Measurements from ENCODE around the gene DLST.

- TF ChIP-seq TEAD4 (CRISPR knock-in tag; IDR thresholded peaks at IDR 0.05): no peak
- TF ChIP-seq, protein P1, sequence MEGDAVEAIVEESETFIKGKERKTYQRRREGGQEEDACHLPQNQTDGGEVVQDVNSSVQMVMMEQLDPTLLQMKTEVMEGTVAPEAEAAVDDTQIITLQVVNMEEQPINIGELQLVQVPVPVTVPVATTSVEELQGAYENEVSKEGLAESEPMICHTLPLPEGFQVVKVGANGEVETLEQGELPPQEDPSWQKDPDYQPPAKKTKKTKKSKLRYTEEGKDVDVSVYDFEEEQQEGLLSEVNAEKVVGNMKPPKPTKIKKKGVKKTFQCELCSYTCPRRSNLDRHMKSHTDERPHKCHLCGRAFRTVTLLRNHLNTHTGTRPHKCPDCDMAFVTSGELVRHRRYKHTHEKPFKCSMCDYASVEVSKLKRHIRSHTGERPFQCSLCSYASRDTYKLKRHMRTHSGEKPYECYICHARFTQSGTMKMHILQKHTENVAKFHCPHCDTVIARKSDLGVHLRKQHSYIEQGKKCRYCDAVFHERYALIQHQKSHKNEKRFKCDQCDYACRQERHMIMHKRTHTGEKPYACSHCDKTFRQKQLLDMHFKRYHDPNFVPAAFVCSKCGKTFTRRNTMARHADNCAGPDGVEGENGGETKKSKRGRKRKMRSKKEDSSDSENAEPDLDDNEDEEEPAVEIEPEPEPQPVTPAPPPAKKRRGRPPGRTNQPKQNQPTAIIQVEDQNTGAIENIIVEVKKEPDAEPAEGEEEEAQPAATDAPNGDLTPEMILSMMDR (IDR thresholded peaks at IDR 0.05): no peak
- TF ChIP-seq ZBTB21 (CRISPR knock-in tag; IDR thresholded peaks at IDR 0.05; ENCODE audit: borderline replicate concordance): no peak
- TF ChIP-seq SP1 (CRISPR knock-in tag; conservative IDR thresholded peaks at IDR 0.05): no peak
- TF ChIP-seq, protein P2, sequence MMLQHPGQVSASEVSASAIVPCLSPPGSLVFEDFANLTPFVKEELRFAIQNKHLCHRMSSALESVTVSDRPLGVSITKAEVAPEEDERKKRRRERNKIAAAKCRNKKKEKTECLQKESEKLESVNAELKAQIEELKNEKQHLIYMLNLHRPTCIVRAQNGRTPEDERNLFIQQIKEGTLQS (CRISPR knock-in tag; conservative IDR thresholded peaks at IDR 0.05): no peak
- no peak for TF ChIP-seq CREB1 (CRISPR knock-in tag; IDR thresholded peaks at IDR 0.05)
These were observed 35.9 kb downstream of the DLST start for GRCh38 chr14:74917646-74918081.
